ENCODE data around the gene BIN1. TPM values are rescaled to one million over a fixed set of nuclear protein-coding genes. Genes with fewer than 3 reads are reported as not detected.

Gene BIN1
- total RNA-seq, 2 donors from 2014 or later, result 41.7 to 45.9 TPM

- H3K4me1 Mint-ChIP-seq, result peaks cover 24% of the 10 kb centered on the region
- WGBS, 2 experiments (ENCODE audit: insufficient coverage in 1 of 2, insufficient read length in 1 of 2), result 88 to 95% methylated on average over 3 to 9 of the region's 9 CpGs
- H3K9ac ChIP-seq (ENCODE audit: extremely low read depth, low read length, poor library complexity, severe bottlenecking), result peak overlapping the region; percentile 20
- no peak overlapping the region for H3K4me3 Mint-ChIP-seq
- H3K27ac Mint-ChIP-seq, result peak overlapping the region; percentile 76
- H3K4me3 ChIP-seq (ENCODE audit: low read length), result no peak overlapping the region
- no peaks in the 10 kb centered on the region for H3K9me3 ChIP-seq (ENCODE audit: control insufficient read depth, low read length)
- H3K27ac ChIP-seq (ENCODE audit: low read depth, low read length), result peak overlapping the region; percentile 36
- DNase-seq, result no peak
- H3K9me3 Mint-ChIP-seq, result no peaks in the 10 kb centered on the region
- no peak for TF ChIP-seq CTCF (conservative IDR thresholded peaks at IDR 0.05)
- no peaks in the 10 kb centered on the region for H3K27me3 Mint-ChIP-seq (ENCODE audit: insufficient read depth)
- H3K27me3 ChIP-seq (ENCODE audit: control insufficient read depth, insufficient read depth, low read length, poor library complexity, severe bottlenecking), result no peaks in the 10 kb centered on the region
- peaks cover 21% of the 10 kb centered on the region for H3K4me1 ChIP-seq (ENCODE audit: control insufficient read depth, insufficient read depth, low read length)
- H3K36me3 ChIP-seq (ENCODE audit: control insufficient read depth, insufficient read depth, low read length), result no peaks in the 10 kb centered on the region
- no peaks in the 10 kb centered on the region for H3K36me3 Mint-ChIP-seq (ENCODE audit: low read depth)
These were observed 21.7 kb downstream of the BIN1 start for GRCh38 chr2:127085317-127085681.

- Mint-ChIP-seq H3K4me1 (peaks cover 26% of the 10 kb centered on the region), H3K9me3 (no peaks in the 10 kb centered on the region), H3K4me3 (no peak overlapping the region), H3K27ac (no peak overlapping the region), H3K27me3 (ENCODE audit: insufficient read depth) (no peaks in the 10 kb centered on the region), H3K36me3 (ENCODE audit: low read depth) (no peaks in the 10 kb centered on the region)
- H3K36me3 ChIP-seq (ENCODE audit: control insufficient read depth, insufficient read depth, low read length), result no peaks in the 10 kb centered on the region
- no peak for DNase-seq
- H3K9ac ChIP-seq (ENCODE audit: extremely low read depth, low read length, poor library complexity, severe bottlenecking), result peak overlapping the region; percentile 20
- H3K27ac ChIP-seq (ENCODE audit: low read depth, low read length), result peak overlapping the region; percentile 36
- peaks cover 21% of the 10 kb centered on the region for H3K4me1 ChIP-seq (ENCODE audit: control insufficient read depth, insufficient read depth, low read length)
- H3K4me3 ChIP-seq (ENCODE audit: low read length), result no peak overlapping the region
- H3K27me3 ChIP-seq (ENCODE audit: control insufficient read depth, insufficient read depth, low read length, poor library complexity, severe bottlenecking), result no peaks in the 10 kb centered on the region
- TF ChIP-seq CTCF (conservative IDR thresholded peaks at IDR 0.05), result no peak
- WGBS, 2 experiments (ENCODE audit: insufficient coverage in 1 of 2, insufficient read length in 1 of 2), result 85 to 100% methylated on average over 6 to 12 of the region's 12 CpGs
- H3K9me3 ChIP-seq (ENCODE audit: control insufficient read depth, low read length), result no peaks in the 10 kb centered on the region
These were observed 22.2 kb downstream of the BIN1 start for GRCh38 chr2:127084611-127085316.

GRCh38 chr2:127083819-127084503 is 23.0 kb downstream of the BIN1 start:
- H3K9me3 ChIP-seq (ENCODE audit: control insufficient read depth, low read length), result no peaks in the 10 kb centered on the region
- no peak overlapping the region for H3K27ac ChIP-seq (ENCODE audit: low read depth, low read length)
- H3K27me3 ChIP-seq (ENCODE audit: control insufficient read depth, insufficient read depth, low read length, poor library complexity, severe bottlenecking), result no peaks in the 10 kb centered on the region
- Mint-ChIP-seq H3K27ac (no peak overlapping the region), H3K4me3 (no peak overlapping the region), H3K9me3 (no peaks in the 10 kb centered on the region), H3K36me3 (ENCODE audit: low read depth) (no peaks in the 10 kb centered on the region), H3K27me3 (ENCODE audit: insufficient read depth) (no peaks in the 10 kb centered on the region), H3K4me1 (peaks cover 28% of the 10 kb centered on the region)
- no peak for TF ChIP-seq CTCF (conservative IDR thresholded peaks at IDR 0.05)
- H3K36me3 ChIP-seq (ENCODE audit: control insufficient read depth, insufficient read depth, low read length), result no peaks in the 10 kb centered on the region
- WGBS, 2 experiments (ENCODE audit: insufficient coverage in 1 of 2, insufficient read length in 1 of 2), result 94 to 97% methylated on average over 21 of the region's 21 CpGs
- peaks cover 21% of the 10 kb centered on the region for H3K4me1 ChIP-seq (ENCODE audit: control insufficient read depth, insufficient read depth, low read length)
- no peak overlapping the region for H3K9ac ChIP-seq (ENCODE audit: extremely low read depth, low read length, poor library complexity, severe bottlenecking)
- no peak for DNase-seq
- no peak overlapping the region for H3K4me3 ChIP-seq (ENCODE audit: low read length)

Measured in endodermal cell (in vitro differentiated cells).